Liver (tissue), 9 donors: ENCODE measurements around the gene ITGB4. TPM values are rescaled to one million over a fixed set of nuclear protein-coding genes. Genes with fewer than 3 reads are reported as not detected.

ENCODE experiments used
- DNase-seq: peaks from one replicate; pipeline ENCODE4 v3.0.0-alpha.2; 2017; ENCODE audit warnings: low spot score
- H3K27ac ChIP-seq, 2 donors: one replicate each; pipeline ENCODE4 v1.7.0; 2013; ENCODE audit warnings: inconsistent platforms in 2 of 2, low read length in 2 of 2, control low read depth in 1 of 2, low read depth in 1 of 2, mild to moderate bottlenecking in 1 of 2
- H3K27me3 ChIP-seq, 4 donors: one replicate each; pipeline versions ENCODE4 v1.6.1 to v1.7.0; 2013; ENCODE audit warnings: low read length in 3 of 4, inconsistent platforms in 1 of 4, mild to moderate bottlenecking in 1 of 4, moderate library complexity in 1 of 4; ENCODE audit not compliant: control insufficient read depth in 4 of 4, insufficient read depth in 4 of 4
- H3K36me3 ChIP-seq, 4 donors: one replicate each; pipeline versions ENCODE4 v1.6.1 to v1.7.0; 2013; ENCODE audit warnings: low read length in 3 of 4, mild to moderate bottlenecking in 3 of 4, low read depth in 1 of 4, moderate library complexity in 1 of 4; ENCODE audit not compliant: control insufficient read depth in 4 of 4, insufficient read depth in 3 of 4
- H3K4me1 ChIP-seq, 4 donors: one replicate each; pipeline versions ENCODE4 v1.6.1 to v1.7.0; 2013; ENCODE audit warnings: low read length in 3 of 4, mild to moderate bottlenecking in 3 of 4, moderate library complexity in 1 of 4; ENCODE audit not compliant: control insufficient read depth in 4 of 4, insufficient read depth in 4 of 4
- H3K4me3 ChIP-seq, 3 donors: one replicate each; pipeline versions ENCODE4 v1.6.1 to v1.7.0; 2013; ENCODE audit warnings: low read length in 3 of 3, control low read depth in 1 of 3, low read depth in 1 of 3, mild to moderate bottlenecking in 1 of 3
- H3K9ac ChIP-seq, 2 donors: one replicate each; pipeline ENCODE4 v1.7.0; 2013; ENCODE audit warnings: low read length in 2 of 2, mild to moderate bottlenecking in 2 of 2, moderate library complexity in 2 of 2, control low read depth in 1 of 2, low read depth in 1 of 2
- H3K9me3 ChIP-seq, 4 donors: one replicate each; pipeline versions ENCODE4 v1.6.1 to v1.7.0; 2013; ENCODE audit warnings: low read length in 3 of 4; ENCODE audit not compliant: control insufficient read depth in 4 of 4
- ATF3 ChIP-seq: IDR thresholded peaks from 2 replicates; pipeline ENCODE4 v1.6.1; 2016; ENCODE audit warnings: antibody characterized with exemption
- CTCF ChIP-seq: fragments of 150-350 bp; IDR thresholded peaks from 2 replicates; pipeline ENCODE4 v1.5.1; 2017; ENCODE audit warnings: improper control_type of control experiment, low read depth, low read length; ENCODE audit not compliant: missing input control
- FOXA1 ChIP-seq: IDR thresholded peaks from 2 replicates; pipeline ENCODE4 v1.6.1; 2016; ENCODE audit warnings: antibody characterized with exemption
- HNF4A ChIP-seq, 2 donors: conservative IDR thresholded peaks; 2 replicates each; pipeline ENCODE4 v1.6.1; 2016; ENCODE audit warnings: antibody characterized with exemption in 2 of 2, mild to moderate bottlenecking in 2 of 2
- JUND ChIP-seq, 2 donors: IDR thresholded peaks; 2 replicates each; pipeline ENCODE4 v1.6.1; 2016; ENCODE audit warnings: antibody characterized with exemption in 2 of 2
- MAX ChIP-seq: IDR thresholded peaks from 2 replicates; pipeline ENCODE4 v1.6.1; 2016; ENCODE audit warnings: antibody characterized with exemption
- RAD21 ChIP-seq, 2 donors: IDR thresholded peaks; 2 replicates each; pipeline ENCODE4 v1.6.1; 2016; ENCODE audit warnings: antibody characterized with exemption in 2 of 2, mild to moderate bottlenecking in 2 of 2
- REST ChIP-seq: IDR thresholded peaks from 2 replicates; pipeline ENCODE4 v1.6.1; 2016; ENCODE audit warnings: antibody characterized with exemption, mild to moderate bottlenecking
- RXRA ChIP-seq, 2 donors: IDR thresholded peaks; 2 replicates each; pipeline ENCODE4 v1.6.1; 2017 to 2018; ENCODE audit warnings: antibody characterized with exemption in 2 of 2, mild to moderate bottlenecking in 1 of 2
- SP1 ChIP-seq: IDR thresholded peaks from 2 replicates; pipeline ENCODE4 v1.6.1; 2018; ENCODE audit warnings: antibody characterized with exemption, mild to moderate bottlenecking
- TAF1 ChIP-seq: conservative IDR thresholded peaks from 2 replicates; pipeline ENCODE4 v1.6.1; 2016; ENCODE audit warnings: antibody characterized with exemption, mild to moderate bottlenecking
- ZBTB33 ChIP-seq: IDR thresholded peaks from 2 replicates; pipeline ENCODE4 v1.6.1; 2016; ENCODE audit warnings: antibody characterized with exemption
- WGBS: extraction: QIAGEN DNeasy Blood & Tissue Kit; methylation state at CpG from one replicate; pipeline ENCODE4 v1.1.7; 2013; 5-methylcytosine and 5-hydroxymethylcytosine counted together
- polyA plus RNA-seq, 2 donors: library from polyadenylated mRNA; stranded (reverse) in 1 of 2; unstranded in 1 of 2; fragments of 200-250 nt in 1 of 2; fragments of >200 nt in 1 of 2; fragmentation: Nextera tagmentation in 1 of 2; extraction: Ambion mirVana in 1 of 2; gene quantifications; one replicate each; pipeline versions ENCODE4 v1.2.1 to v1.2.3, GENCODE V29; 2013 to 2015
- total RNA-seq, 2 donors: library from RNA; depleted of rRNA; stranded (reverse); fragments of >200 nt; gene quantifications; one replicate each; pipeline ENCODE4 v1.2.3, GENCODE V29; 2014
- donor health status: healthy.
- donor health status: healthy.
- donor health status: healthy.
- donor health status: healthy.
- donor health status: healthy.

ITGB4 gene
- total and polyA plus RNA-seq, 4 donors: 0.42 to 1.4 (median 1.3) TPM

- DNase-seq: no peak
- TF ChIP-seq RAD21 (IDR thresholded peaks at IDR 0.05) (no peak), SP1 (no peak)
- Histone ChIP-seq H3K9ac (no peak overlapping the region), H3K27me3 (peaks cover 0 to 5% (median 0%) of the 10 kb centered on the region in 4 donors), H3K4me3 (peak overlapping the region in 1 of 3 donors; percentile 49), H3K36me3 (no peaks in the 10 kb centered on the region), H3K27ac (no peak overlapping the region), H3K9me3 (no peaks in the 10 kb centered on the region), H3K4me1 (peaks cover 0 to 6% (median 5%) of the 10 kb centered on the region in 4 donors)
- WGBS: 24% methylated on average over 33 of the region's 33 CpGs
These were observed 278 bp downstream of the ITGB4 start for GRCh38 chr17:75721463-75722011.

- H3K27ac ChIP-seq: no peak overlapping the region
- TF ChIP-seq RXRA (IDR thresholded peaks at IDR 0.05) (no peak), ATF3 (no peak), JUND (IDR thresholded peaks at IDR 0.05) (no peak), ZBTB33 (no peak), CTCF (no peak), RAD21 (IDR thresholded peaks at IDR 0.05) (no peak)
- no peak overlapping the region for H3K4me3 ChIP-seq
- 82% methylated on average over 5 of the region's 5 CpGs for WGBS
- DNase-seq: no peak
- H3K36me3 ChIP-seq: no peaks in the 10 kb centered on the region
- peaks cover 0 to 6% (median 5%) of the 10 kb centered on the region in 4 donors for H3K4me1 ChIP-seq
- H3K9me3 ChIP-seq: no peaks in the 10 kb centered on the region
- H3K27me3 ChIP-seq: peaks cover 0 to 5% (median 0%) of the 10 kb centered on the region in 4 donors
- H3K9ac ChIP-seq: no peak overlapping the region
These were observed 817 bp downstream of the ITGB4 start for GRCh38 chr17:75722076-75722475.

GRCh38 chr17:75722542-75723095, 1.4 kb downstream of the ITGB4 start:
- peaks cover 0 to 5% (median 0%) of the 10 kb centered on the region in 4 donors for H3K27me3 ChIP-seq
- no peak overlapping the region for H3K9ac ChIP-seq
- DNase-seq: no peak
- H3K36me3 ChIP-seq: no peaks in the 10 kb centered on the region
- 87% methylated on average over 9 of the region's 9 CpGs for WGBS
- H3K9me3 ChIP-seq: no peaks in the 10 kb centered on the region
- H3K27ac ChIP-seq: no peak overlapping the region
- peaks cover 0 to 6% (median 5%) of the 10 kb centered on the region in 4 donors for H3K4me1 ChIP-seq
- no peak for TF ChIP-seq TAF1
- no peak for TF ChIP-seq MAX
- no peak for TF ChIP-seq FOXA1
- no peak for TF ChIP-seq ZBTB33
- no peak for TF ChIP-seq HNF4A (conservative IDR thresholded peaks at IDR 0.05)
- TF ChIP-seq REST: no peak
- H3K4me3 ChIP-seq: no peak overlapping the region
